Activated naive CD4-positive, alpha-beta T cell treated with anti-CD3 and anti-CD28 coated beads, Interleukin-2, amount 50 U/mL, for 72 hours (primary cell): ENCODE data around the gene PHIP. TPM values are rescaled to one million over a fixed set of nuclear protein-coding genes. Genes with fewer than 3 reads are reported as not detected.
A peak's percentile ranks its signal among the peaks of the same experiment; 100 is the strongest.

ENCODE experiments used
- ATAC-seq, 2 donors: fragments of 150-1000 bp; cut with Tn5 transposase; 2 replicates each; pipeline ENCODE4 v1.10.0; 2021; ENCODE audit warnings: mild to moderate bottlenecking in 2 of 2, moderate library complexity in 2 of 2
- DNase-seq, 2 donors: peaks; one replicate each; pipeline ENCODE4 v3.0.0; 2021 to 2022; ENCODE audit warnings: low spot score in 2 of 2
- H3K27ac Mint-ChIP-seq, 2 donors: one replicate each; pipeline ENCODE4 v1.8.0; 2022; ENCODE audit warnings: mild to moderate bottlenecking in 2 of 2, mixed read lengths in 2 of 2
- H3K36me3 Mint-ChIP-seq, 2 donors: one replicate each; pipeline ENCODE4 v1.8.0; 2022; ENCODE audit warnings: mixed read lengths in 2 of 2
- H3K9me3 Mint-ChIP-seq, 2 donors: one replicate each; pipeline ENCODE4 v1.8.0; 2022; ENCODE audit warnings: mixed read lengths in 2 of 2
- total RNA-seq, 2 donors: library from RNA; stranded (reverse); gene quantifications; one replicate each; pipeline ENCODE4 v1.2.3, GENCODE V29; 2022

PHIP gene
- total RNA-seq, 2 donors from 2014 or later: 26.8 to 37.8 TPM

DNA sequence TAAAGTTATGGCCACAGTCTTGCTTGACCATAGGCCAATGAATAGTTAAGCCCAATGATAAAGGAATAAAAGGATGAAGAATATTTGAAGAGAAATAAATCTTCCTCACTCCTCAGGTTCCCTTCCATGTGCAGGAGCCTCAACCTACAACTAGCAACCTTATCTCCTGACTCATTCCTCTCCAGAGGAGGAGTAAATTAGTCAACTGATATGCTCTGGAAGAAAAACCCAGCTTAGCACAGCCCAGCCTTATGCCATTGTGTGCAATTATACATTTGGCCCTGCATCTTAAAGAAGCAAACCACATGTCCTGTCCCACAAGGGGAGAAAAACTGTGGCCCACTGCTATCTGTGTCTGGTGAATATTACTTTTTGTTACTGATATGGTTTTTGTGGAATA is 82.1 kb downstream of the PHIP start:
- Mint-ChIP-seq H3K36me3 (peaks cover 30 to 58% of the 10 kb centered on the region in 2 donors), H3K9me3 (no peaks in the 10 kb centered on the region), H3K27ac (no peak overlapping the region)
- DNase-seq: no peak
- ATAC-seq: no peak

DNA sequence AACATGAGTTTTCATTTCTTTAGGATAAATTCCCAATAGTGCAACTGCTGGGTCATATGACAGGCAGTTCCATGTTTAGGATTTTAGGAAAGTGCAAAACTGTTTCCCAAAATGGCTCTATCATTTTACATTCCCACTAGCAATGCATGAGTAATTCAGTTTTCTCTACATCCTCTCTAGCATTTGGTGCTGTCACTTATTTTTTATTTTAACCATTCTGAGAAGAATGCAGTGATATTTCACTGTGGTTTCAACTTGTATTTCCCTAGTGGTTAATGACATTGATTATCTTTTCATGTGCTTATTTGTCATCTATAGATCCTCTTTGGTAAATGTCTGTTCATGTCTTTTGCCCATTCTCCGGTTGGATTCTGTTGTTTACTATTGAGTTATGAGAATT is 82.7 kb downstream of the PHIP start:
- peaks cover 30 to 64% of the 10 kb centered on the region in 2 donors for H3K36me3 Mint-ChIP-seq
- no peak overlapping the region for H3K27ac Mint-ChIP-seq
- ATAC-seq: no peak
- no peak for DNase-seq
- H3K9me3 Mint-ChIP-seq: no peaks in the 10 kb centered on the region

DNA sequence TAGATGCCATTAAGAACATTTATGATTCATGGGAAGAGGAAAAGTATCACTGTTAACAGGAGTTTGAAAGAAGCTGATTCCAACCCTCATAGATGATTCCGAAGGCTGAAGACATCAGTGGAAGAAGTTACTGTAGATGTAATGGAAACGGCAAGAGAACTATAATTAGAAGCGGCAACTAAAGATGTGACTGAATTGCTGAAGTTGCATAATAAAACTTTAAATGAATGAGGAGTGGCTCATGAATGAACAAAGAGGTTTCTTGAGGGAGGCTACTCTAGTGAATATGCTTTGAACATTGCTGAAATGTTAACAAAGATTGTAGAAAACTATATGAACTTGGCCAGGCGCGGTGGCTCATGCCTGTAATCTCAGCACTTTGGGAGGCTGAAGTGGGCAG is 84.1 kb downstream of the PHIP start:
- Mint-ChIP-seq H3K27ac (no peak overlapping the region), H3K36me3 (peaks cover 29 to 75% of the 10 kb centered on the region in 2 donors), H3K9me3 (no peaks in the 10 kb centered on the region)
- ATAC-seq (no peak), DNase-seq (no peak)

- Mint-ChIP-seq H3K27ac (no peak overlapping the region), H3K36me3 (peaks cover 16 to 47% of the 10 kb centered on the region in 2 donors), H3K9me3 (no peaks in the 10 kb centered on the region)
- ATAC-seq (no peak), DNase-seq (no peak)
Observed at GRCh38 chr6:78989191-78989590, 88.9 kb downstream of the PHIP start.

DNA sequence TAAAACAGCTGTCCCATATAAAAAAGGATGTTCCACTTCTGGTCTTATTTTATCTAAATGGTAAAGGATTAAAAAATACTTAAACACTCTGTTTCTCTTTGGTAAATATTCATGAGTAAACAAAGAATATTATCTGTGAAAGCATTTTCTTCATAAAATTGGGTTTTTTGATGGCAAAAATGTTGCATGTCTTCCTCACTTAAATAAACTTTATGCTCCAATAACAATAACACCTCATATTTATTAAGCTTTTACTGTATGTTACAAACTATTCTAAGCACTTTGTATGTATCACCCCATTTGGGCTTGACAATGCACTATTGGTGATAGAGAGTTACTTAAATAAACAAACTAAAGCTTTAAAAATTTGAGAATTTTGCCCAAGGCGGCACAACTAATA is 91.9 kb downstream of the PHIP start:
- Mint-ChIP-seq H3K9me3 (no peaks in the 10 kb centered on the region), H3K27ac (no peak overlapping the region), H3K36me3 (peaks cover 4 to 50% of the 10 kb centered on the region in 2 donors)
- DNase-seq (no peak), ATAC-seq (no peak)

DNA sequence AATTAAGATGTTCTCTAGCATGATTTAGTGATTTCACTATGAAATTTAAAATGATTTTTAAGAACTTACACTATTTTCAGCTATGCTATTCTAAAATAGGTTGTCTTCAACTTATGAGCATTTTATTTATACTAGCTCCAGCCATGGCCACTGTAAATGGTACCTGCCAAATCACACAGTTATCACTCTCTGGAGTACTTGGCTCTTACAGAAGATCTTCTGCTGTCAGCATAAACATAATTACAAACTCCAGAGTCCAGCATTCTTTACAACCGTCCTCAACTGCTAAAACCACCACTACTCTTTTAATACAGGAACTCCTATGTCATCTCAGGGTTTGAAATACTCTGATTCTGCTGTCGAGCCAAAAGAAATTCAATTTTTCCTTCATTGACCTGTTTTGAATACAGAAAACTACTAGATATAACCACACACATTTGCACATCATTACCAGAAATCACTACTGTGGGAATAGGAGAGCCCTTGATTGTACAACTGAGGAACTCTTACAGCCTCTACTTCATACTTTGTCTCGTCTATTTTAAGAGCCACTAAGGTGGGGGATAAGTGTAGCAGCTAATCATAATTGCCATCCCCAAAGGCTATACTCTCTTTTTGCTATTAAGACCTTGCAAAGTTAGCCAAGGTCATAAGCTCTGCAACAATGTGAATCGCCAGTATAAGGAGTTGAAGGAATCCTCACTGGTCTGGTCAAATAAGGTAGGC is 93.7 kb downstream of the PHIP start:
- H3K27ac Mint-ChIP-seq: no peak overlapping the region
- no peaks in the 10 kb centered on the region for H3K9me3 Mint-ChIP-seq
- no peak for DNase-seq
- peaks cover 13 to 44% of the 10 kb centered on the region in 2 donors for H3K36me3 Mint-ChIP-seq
- no peak for ATAC-seq

GRCh38 chr6:78967191-78967590 is 110.9 kb downstream of the PHIP start:
- no peak for DNase-seq
- peaks cover 6% of the 10 kb centered on the region in 2 donors for H3K36me3 Mint-ChIP-seq
- ATAC-seq: no peak
- no peaks in the 10 kb centered on the region for H3K9me3 Mint-ChIP-seq
- H3K27ac Mint-ChIP-seq: no peak overlapping the region

GRCh38 chr6:78966542-78966941 is 111.5 kb downstream of the PHIP start:
- peaks cover 6% of the 10 kb centered on the region in 2 donors for H3K36me3 Mint-ChIP-seq
- H3K27ac Mint-ChIP-seq: no peak overlapping the region
- ATAC-seq (no peak), DNase-seq (no peak)
- no peaks in the 10 kb centered on the region for H3K9me3 Mint-ChIP-seq

DNA sequence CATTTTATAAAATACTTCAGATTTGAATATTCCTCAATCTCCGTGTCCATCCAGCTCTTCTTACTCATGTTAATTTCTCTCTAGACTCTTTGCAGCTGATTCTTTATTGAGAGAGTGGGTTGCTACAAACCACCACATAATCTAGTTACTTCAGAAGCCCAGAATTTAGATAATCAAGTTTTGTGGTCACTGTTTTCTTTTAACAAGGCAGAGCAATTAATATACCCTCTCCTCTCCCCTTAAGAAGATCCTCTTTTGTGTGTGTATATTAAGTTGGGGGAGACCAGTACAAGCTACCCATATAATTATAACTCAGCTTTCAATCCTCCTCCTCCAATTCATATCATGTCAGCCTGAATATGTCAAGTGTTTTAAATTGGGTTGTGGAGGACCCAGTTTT is 115.6 kb downstream of the PHIP start:
- Mint-ChIP-seq H3K36me3 (peaks cover 0 to 12% of the 10 kb centered on the region in 2 donors), H3K27ac (no peak overlapping the region), H3K9me3 (no peaks in the 10 kb centered on the region)
- no peak for DNase-seq
- ATAC-seq: no peak

GRCh38 chr6:78954740-78955139 is 123.3 kb downstream of the PHIP start:
- ATAC-seq (no peak), DNase-seq (no peak)
- peaks cover 43 to 72% of the 10 kb centered on the region in 2 donors for H3K36me3 Mint-ChIP-seq
- H3K9me3 Mint-ChIP-seq: peaks cover 4 to 16% of the 10 kb centered on the region in 2 donors
- H3K27ac Mint-ChIP-seq: no peak overlapping the region

- Mint-ChIP-seq H3K9me3 (peaks cover 4 to 16% of the 10 kb centered on the region in 2 donors), H3K27ac (peak overlapping the region in 1 of 2 donors; percentile 82), H3K36me3 (peaks cover 52 to 81% of the 10 kb centered on the region in 2 donors)
- no peak for ATAC-seq
- no peak for DNase-seq
Observed at GRCh38 chr6:78953798-78954197, 124.3 kb downstream of the PHIP start.

GRCh38 chr6:78952362-78952761 is 125.7 kb downstream of the PHIP start:
- Mint-ChIP-seq H3K36me3 (peaks cover 54 to 88% of the 10 kb centered on the region in 2 donors), H3K27ac (peak overlapping the region; percentile 32 to 53), H3K9me3 (peaks cover 4 to 16% of the 10 kb centered on the region in 2 donors)
- no peak for ATAC-seq
- DNase-seq: no peak

DNA sequence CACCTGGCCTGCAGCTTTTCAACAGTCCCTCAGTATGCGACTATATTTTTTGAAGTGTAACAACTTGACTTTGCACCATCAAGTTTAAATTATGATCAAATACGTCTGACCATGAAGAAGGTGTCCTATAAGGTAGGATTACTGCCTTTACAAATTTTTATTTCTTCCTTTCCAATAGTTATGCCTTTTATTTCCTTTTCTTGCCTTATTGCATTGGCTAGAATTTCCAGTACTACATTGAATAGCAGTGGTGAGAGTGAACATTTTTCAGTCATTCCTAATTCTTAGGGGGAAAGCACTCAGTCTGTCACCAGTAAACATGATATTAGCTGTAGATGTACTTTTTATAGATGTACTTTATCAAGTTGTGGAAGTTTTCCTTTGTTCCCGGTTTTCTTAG is 129.3 kb downstream of the PHIP start:
- Mint-ChIP-seq H3K9me3 (peaks cover 4 to 16% of the 10 kb centered on the region in 2 donors), H3K36me3 (peaks cover 48 to 81% of the 10 kb centered on the region in 2 donors), H3K27ac (no peak overlapping the region)
- DNase-seq (no peak), ATAC-seq (no peak)

GRCh38 chr6:78947962-78948361 is 130.1 kb downstream of the PHIP start:
- Mint-ChIP-seq H3K36me3 (peaks cover 42 to 79% of the 10 kb centered on the region in 2 donors), H3K9me3 (peaks cover 4 to 16% of the 10 kb centered on the region in 2 donors), H3K27ac (peak overlapping the region in 1 of 2 donors; percentile 40)
- DNase-seq (no peak), ATAC-seq (no peak)

GRCh38 chr6:78947529-78947928 is 130.5 kb downstream of the PHIP start:
- H3K36me3 Mint-ChIP-seq: peaks cover 38 to 75% of the 10 kb centered on the region in 2 donors
- H3K9me3 Mint-ChIP-seq: peaks cover 3 to 14% of the 10 kb centered on the region in 2 donors
- ATAC-seq (no peak), DNase-seq (no peak)
- H3K27ac Mint-ChIP-seq: no peak overlapping the region

DNA sequence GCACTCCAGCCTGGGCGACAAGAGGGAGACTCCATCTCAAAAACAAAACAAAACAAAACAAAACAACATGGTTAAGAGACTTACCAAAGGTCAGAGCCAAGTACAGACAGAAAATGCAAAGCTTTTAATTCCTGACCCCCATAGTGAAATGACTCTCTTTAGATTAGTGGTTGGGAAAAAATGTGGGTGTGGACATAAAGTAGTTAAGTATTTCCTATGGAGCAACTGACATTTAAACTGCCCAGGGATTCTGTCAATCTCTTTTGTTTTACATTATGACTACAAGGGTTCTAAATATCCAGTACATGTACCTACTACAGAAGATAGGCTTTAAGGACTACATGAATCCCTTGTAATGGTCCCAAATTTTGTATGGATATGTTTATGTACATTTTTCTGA is 135.6 kb downstream of the PHIP start:
- no peak for ATAC-seq
- DNase-seq: no peak
- H3K36me3 Mint-ChIP-seq: peaks cover 18 to 41% of the 10 kb centered on the region in 2 donors
- H3K27ac Mint-ChIP-seq: no peak overlapping the region
- H3K9me3 Mint-ChIP-seq: no peaks in the 10 kb centered on the region

GRCh38 chr6:78936515-78936914 is 141.5 kb downstream of the PHIP start:
- H3K9me3 Mint-ChIP-seq: peaks cover 6% of the 10 kb centered on the region in 2 donors

GRCh38 chr6:78935553-78935952 is 142.5 kb downstream of the PHIP start:
- no peak for DNase-seq
- ATAC-seq: no peak
- Mint-ChIP-seq H3K9me3 (peaks cover 6% of the 10 kb centered on the region in 2 donors), H3K27ac (no peak overlapping the region), H3K36me3 (peaks cover 1 to 8% of the 10 kb centered on the region in 2 donors)

More at GRCh38 chr6:78936515-78936914, 141.5 kb downstream of the PHIP start:
- no peak for DNase-seq
- peaks cover 8 to 17% of the 10 kb centered on the region in 2 donors for H3K36me3 Mint-ChIP-seq
- no peak overlapping the region for H3K27ac Mint-ChIP-seq
- ATAC-seq: no peak
